HCT116 (cell line): Measurements from ENCODE around the gene GGPS1. TPM values are rescaled to one million over a fixed set of nuclear protein-coding genes. Genes with fewer than 3 reads are reported as not detected.

Experiments
- ATAC-seq: fragments of 200-7000 bp; cut with Tn5 transposase; 2 replicates; pipeline ENCODE4 v1.9.1; 2020; ENCODE audit warnings: mild to moderate bottlenecking, moderate library complexity
- BruUV-seq: library from RNA; stranded (reverse); fragments of 400-500 nt; replicated peaks from 2 replicates; lab custom pipeline; 2021; lab: Mats Ljungman, UMichigan
- CTCF ChIA-PET: fragments of 300-600 bp; sonication (Branson Sonifier 250); formaldehyde crosslinking; loops from one replicate; lab custom pipeline; 2021; ENCODE audit warnings: antibody characterized with exemption; lab: Charles Lee
- POLR2A ChIA-PET: fragments of 300-600, 350-600 bp; sonication (Branson Sonifier 250); formaldehyde crosslinking; loops from one replicate; lab custom pipeline; 2021; ENCODE audit warnings: antibody characterized with exemption; lab: Charles Lee
- RAD21 ChIA-PET, 2 experiments: fragments of 300-600 bp; sonication (Branson Sonifier 250); formaldehyde crosslinking; loops; one replicate each; lab custom pipeline; 2023; ENCODE audit warnings: low total read pairs in 2 of 2; ENCODE audit not compliant: uncharacterized antibody in 2 of 2, unreplicated experiment in 2 of 2, low non-redundant PET in 1 of 2; lab: Charles Lee
- DNase-seq: peaks from one replicate; pipeline ENCODE4 v3.0.0-alpha.2; 2010; ENCODE audit warnings: low read depth, low spot score
- H2AFZ ChIP-seq: fragments of 200-600 bp; shearing (Covaris generic), sonication (generic); 2 replicates; pipeline ENCODE4 v1.6.1; 2017; ENCODE audit warnings: low read depth, mixed run types, mixed read lengths, antibody characterized with exemption, low read length; ENCODE audit not compliant: poor library complexity, severe bottlenecking
- H3K27ac ChIP-seq: 2 replicates; pipeline ENCODE4 v1.5.1; 2012; ENCODE audit warnings: low read depth, low read length
- H3K27me3 ChIP-seq: fragments of 200-600 bp; sonication (generic); 2 replicates; pipeline ENCODE4 v1.6.1; 2016; ENCODE audit warnings: mixed run types, low read length, mixed read lengths; ENCODE audit not compliant: insufficient read depth
- H3K36me3 ChIP-seq, 2 experiments: fragments of 200-500 bp in 1 of 2; fragments of 200-600 bp in 1 of 2; sonication (Bioruptor generic) in 1 of 2; sonication (generic) in 1 of 2; 2 replicates each; pipeline versions ENCODE4 v1.5.1 to v1.6.1; 2014 to 2016; ENCODE audit warnings: low read length in 2 of 2, inconsistent platforms in 1 of 2, mixed read lengths in 1 of 2, mixed run types in 1 of 2; ENCODE audit not compliant: insufficient read depth in 2 of 2, control insufficient read depth in 1 of 2
- H3K4me1 ChIP-seq, 2 experiments: fragments of 200-600 bp in 1 of 2; sonication (generic) in 1 of 2; 2 replicates each; pipeline versions ENCODE4 v1.5.1 to v1.6.1; 2012 to 2017; ENCODE audit warnings: low read length in 2 of 2, inconsistent platforms in 1 of 2, mild to moderate bottlenecking in 1 of 2, mixed read lengths in 1 of 2, mixed run types in 1 of 2, moderate library complexity in 1 of 2; ENCODE audit not compliant: insufficient read depth in 2 of 2, control insufficient read depth in 1 of 2
- H3K4me2 ChIP-seq: fragments of 200-600 bp; sonication (generic); 2 replicates; pipeline ENCODE4 v1.6.1; 2017; ENCODE audit warnings: mixed run types, low read length, mixed read lengths
- H3K4me3 ChIP-seq, 2 experiments: fragments of 200-600 bp in 1 of 2; sonication (generic) in 1 of 2; replicated peaks in 1 of 2; 2 replicates each; pipeline ENCODE4 v1.5.1; 2011 to 2016; ENCODE audit warnings: low read length in 2 of 2, control low read depth in 1 of 2, low read depth in 1 of 2, mild to moderate bottlenecking in 1 of 2, mixed read lengths in 1 of 2, mixed run types in 1 of 2
- H3K79me2 ChIP-seq: fragments of 200-600 bp; sonication (generic); 2 replicates; pipeline ENCODE4 v1.6.1; 2017; ENCODE audit warnings: mild to moderate bottlenecking, mixed run types, low read length, moderate library complexity, mixed read lengths; ENCODE audit not compliant: insufficient read depth
- H3K9ac ChIP-seq: fragments of 200-600 bp; sonication (generic); 2 replicates; pipeline ENCODE4 v1.6.1; 2016; ENCODE audit warnings: low read length, mixed read lengths
- H3K9me2 ChIP-seq: fragments of 200-600 bp; sonication (generic), shearing (Covaris generic); 2 replicates; pipeline ENCODE4 v1.6.1; 2017; ENCODE audit warnings: mixed run types, mild to moderate bottlenecking, moderate library complexity; ENCODE audit not compliant: insufficient read depth
- H3K9me3 ChIP-seq, 2 experiments: fragments of 200-500 bp in 1 of 2; fragments of 200-600 bp in 1 of 2; sonication (Bioruptor generic) in 1 of 2; sonication (generic) in 1 of 2; 2 replicates each; pipeline ENCODE4 v1.6.1; 2014 to 2017; ENCODE audit warnings: low read length in 2 of 2, mixed read lengths in 2 of 2, inconsistent platforms in 1 of 2, low read depth in 1 of 2, mild to moderate bottlenecking in 1 of 2, mixed run types in 1 of 2, moderate library complexity in 1 of 2; ENCODE audit not compliant: control insufficient read depth in 1 of 2, insufficient read depth in 1 of 2
- H4K20me1 ChIP-seq: fragments of 200-600 bp; sonication (generic), shearing (Covaris generic); 2 replicates; pipeline ENCODE4 v1.6.1; 2017; ENCODE audit warnings: mixed run types, mild to moderate bottlenecking, moderate library complexity; ENCODE audit not compliant: insufficient read depth
- CBX3 ChIP-seq: IDR thresholded peaks from 2 replicates; pipeline ENCODE4 v1.6.1; 2012; ENCODE audit warnings: low read depth
- CEBPB ChIP-seq: IDR thresholded peaks from 2 replicates; pipeline ENCODE4 v1.6.1; 2012; ENCODE audit warnings: low read depth
- CTCF ChIP-seq, 3 experiments: fragments of 200-600 bp in 1 of 3; sonication (generic) in 1 of 3; IDR thresholded peaks in 2 of 3; conservative IDR thresholded peaks in 1 of 3; 2 replicates each; pipeline ENCODE4 v1.5.1; 2012 to 2017; ENCODE audit warnings: low read depth in 2 of 3, low read length in 2 of 3, antibody characterized with exemption in 1 of 3, borderline replicate concordance in 1 of 3, control low read depth in 1 of 3, mild to moderate bottlenecking in 1 of 3, mixed read lengths in 1 of 3, mixed run types in 1 of 3, moderate library complexity in 1 of 3; ENCODE audit not compliant: insufficient read depth in 1 of 3
- JUND ChIP-seq: IDR thresholded peaks from 2 replicates; pipeline ENCODE4 v1.6.1; 2012
- MAX ChIP-seq: IDR thresholded peaks from 2 replicates; pipeline ENCODE4 v1.6.1; 2012
- SP1 ChIP-seq: IDR thresholded peaks from 2 replicates; pipeline ENCODE4 v1.6.1; 2012; ENCODE audit warnings: low read depth
- ZFX ChIP-seq: fragments of 450-650 bp; IDR thresholded peaks from 2 replicates; pipeline ENCODE4 v1.6.1; 2017
- ZNF274 ChIP-seq: fragments of 200-500 bp; sonication (Bioruptor generic); IDR thresholded peaks from 2 replicates; pipeline ENCODE4 v1.6.1; 2014; ENCODE audit warnings: mild to moderate bottlenecking, low read depth, low read length, inconsistent platforms
- intact Hi-C: fragments of 100-400 bp; cut with micrococcal nuclease; formaldehyde crosslinking; loops from 2 replicates; pipeline ENCODE4 v1.10.0; 2022
- total RNA-seq: library from RNA; stranded (reverse); gene quantifications from one replicate; pipeline ENCODE4 v1.2.1, GENCODE V29; 2021; ENCODE audit not compliant: unreplicated experiment

GGPS1 gene
- total RNA-seq, 1 experiment from 2014 or later: 30.6 TPM

DNA sequence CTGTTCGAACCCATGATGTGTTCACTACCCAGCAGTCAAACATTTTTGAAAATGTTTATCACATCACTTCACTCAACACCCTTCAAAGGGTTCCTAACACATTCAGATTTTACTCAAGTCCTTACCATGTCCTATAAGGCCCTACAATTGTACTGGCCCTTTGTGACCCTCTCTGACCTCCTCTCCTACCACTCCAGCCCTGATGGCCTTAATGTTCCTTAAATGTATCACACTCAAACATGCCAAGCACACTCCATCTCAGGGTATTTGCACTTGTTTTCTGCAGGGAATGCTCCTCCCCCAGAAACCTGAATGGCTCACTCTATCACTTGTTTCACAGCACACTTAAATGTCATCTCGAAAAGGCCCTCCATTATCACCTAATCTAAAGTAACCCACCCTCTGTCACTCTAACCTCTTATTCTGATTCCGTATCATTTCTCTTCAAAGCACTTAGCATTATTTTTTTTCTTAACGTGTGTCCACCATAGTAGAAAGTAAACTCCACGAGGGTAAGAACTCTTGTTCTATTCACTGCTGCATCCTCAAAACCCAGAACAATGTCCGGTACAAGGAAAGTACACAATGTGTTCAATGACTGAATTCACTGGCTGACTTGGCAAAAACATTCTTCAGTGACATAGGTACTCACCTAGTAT lies 7.7 kb upstream of the GGPS1 start:
- Histone ChIP-seq H3K36me3 (0 out of 4 replicates have a peak, but pooled peaks cover 2 to 3% of the 10 kb centered on the region in 2 experiments), H4K20me1 (peaks cover 6% of the 10 kb centered on the region; the same call in 1 of the 2 replicates), H3K9ac (no peak overlapping the region), H3K9me2 (no peaks in the 10 kb centered on the region)
- BruUV-seq: no TSS peak
- POLR2A ChIA-PET: no interaction called here
- TF ChIP-seq CBX3 (no peak), CTCF (IDR thresholded peaks at IDR 0.05 in 2 of 3, conservative IDR thresholded peaks at IDR 0.05 in 1 of 3; ENCODE audit: borderline replicate concordance in 1 of 3, insufficient read depth in 1 of 3, low read depth in 2 of 3, low read length in 2 of 3) (no peak), MAX (no peak), JUND (no peak), SP1 (no peak), CEBPB (no peak), ZFX (no peak), ZNF274 (no peak)
- TF ChIP-seq, all 23 proteins: peak for 0
- Histone ChIP-seq H2AFZ (no peak overlapping the region), H3K4me2 (no peak overlapping the region), H3K79me2 (peaks cover 96% of the 10 kb centered on the region), H3K4me1 (peaks cover 0 to 6% of the 10 kb centered on the region in 2 experiments; a peak in 1 of 4 replicates), H3K4me3 (no peak overlapping the region), H3K27ac (no peak overlapping the region), H3K9me3 (no peaks in the 10 kb centered on the region), H3K27me3 (no peaks in the 10 kb centered on the region)
- ChIA-PET RAD21 (no interaction called here), CTCF (no interaction called here)
- no peak for DNase-seq
- intact Hi-C loops: no loop called here
- no peak for ATAC-seq
